Calu3 (cell line): ENCODE results near the gene CHRNB1. TPM values are rescaled to one million over a fixed set of nuclear protein-coding genes. Genes with fewer than 3 reads are reported as not detected.

Source experiments
- BruUV-seq: library from RNA; stranded (reverse); fragments of 400-500 nt; replicated peaks from 2 replicates; lab custom pipeline; 2021; lab: Mats Ljungman, UMichigan
- CTCF ChIA-PET: fragments of 300-600 bp; sonication (Branson Sonifier 250); formaldehyde crosslinking; loops from one replicate; lab custom pipeline; 2022; ENCODE audit warnings: antibody characterized with exemption; lab: Charles Lee
- DNase-seq: peaks from one replicate; pipeline ENCODE4 v3.0.0; 2022
- H3K27ac Mint-ChIP-seq: one replicate; pipeline ENCODE4 v1.8.0; 2022; ENCODE audit warnings: mixed read lengths; ENCODE audit not compliant: unreplicated experiment
- H3K27me3 Mint-ChIP-seq: one replicate; pipeline ENCODE4 v1.8.0; 2022; ENCODE audit warnings: mixed read lengths; ENCODE audit not compliant: unreplicated experiment
- H3K36me3 Mint-ChIP-seq: one replicate; pipeline ENCODE4 v1.8.0; 2022; ENCODE audit warnings: mild to moderate bottlenecking, moderate library complexity, mixed read lengths; ENCODE audit not compliant: insufficient read depth, unreplicated experiment
- H3K4me1 Mint-ChIP-seq: one replicate; pipeline ENCODE4 v1.8.0; 2022; ENCODE audit warnings: mild to moderate bottlenecking, low read depth, mixed read lengths; ENCODE audit not compliant: unreplicated experiment
- H3K4me3 Mint-ChIP-seq: one replicate; pipeline ENCODE4 v1.8.0; 2022; ENCODE audit warnings: mild to moderate bottlenecking, low read depth, moderate library complexity, mixed read lengths; ENCODE audit not compliant: unreplicated experiment
- H3K9me3 Mint-ChIP-seq: one replicate; pipeline ENCODE4 v1.8.0; 2022; ENCODE audit warnings: low read depth, mixed read lengths; ENCODE audit not compliant: unreplicated experiment
- intact Hi-C: fragments of 100-400 bp; cut with micrococcal nuclease; formaldehyde crosslinking; loops from one replicate; pipeline ENCODE4 v1.10.0; 2022; ENCODE audit not compliant: unreplicated experiment
- total RNA-seq: library from RNA; stranded (reverse); gene quantifications from 2 replicates; pipeline ENCODE4 v1.2.3, GENCODE V29; 2022
- TF ChIP-seq, protein P1 (sequence below): fragments of 200-600 bp; IDR thresholded peaks from one replicate; pipeline ENCODE4 v1.8.0; 2022; ENCODE audit warnings: antibody characterized with exemption; ENCODE audit not compliant: unreplicated experiment

Gene CHRNB1
- total RNA-seq, 1 experiment from 2014 or later: 2.4 TPM

DNA sequence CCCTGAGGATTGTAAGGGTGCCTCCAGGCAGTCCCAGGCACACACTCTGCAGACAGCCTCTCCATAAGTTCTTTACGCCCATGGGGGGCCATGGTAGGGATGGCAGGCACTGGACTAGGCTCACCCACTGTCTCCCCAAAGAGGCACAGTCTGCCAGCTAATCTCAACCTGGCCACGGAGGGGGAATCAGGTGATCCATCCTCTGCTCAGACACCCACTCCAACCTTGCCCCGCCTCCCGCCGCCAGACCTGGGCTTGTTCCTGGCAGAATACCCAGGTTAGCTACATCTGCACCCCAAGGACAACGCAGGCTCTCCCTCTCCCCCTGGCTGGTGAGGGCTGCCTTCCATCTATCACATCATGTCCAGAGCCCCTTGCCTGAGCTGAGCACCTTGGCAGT lies 36.0 kb upstream of the CHRNB1 start:
- Mint-ChIP-seq H3K36me3 (peaks cover 30% of the 10 kb centered on the region), H3K4me3 (no peak overlapping the region), H3K4me1 (peaks cover 9% of the 10 kb centered on the region), H3K27me3 (peaks cover 17% of the 10 kb centered on the region), H3K9me3 (no peaks in the 10 kb centered on the region), H3K27ac (no peak overlapping the region)
- CTCF ChIA-PET: no interaction called here
- TF ChIP-seq, protein P1, sequence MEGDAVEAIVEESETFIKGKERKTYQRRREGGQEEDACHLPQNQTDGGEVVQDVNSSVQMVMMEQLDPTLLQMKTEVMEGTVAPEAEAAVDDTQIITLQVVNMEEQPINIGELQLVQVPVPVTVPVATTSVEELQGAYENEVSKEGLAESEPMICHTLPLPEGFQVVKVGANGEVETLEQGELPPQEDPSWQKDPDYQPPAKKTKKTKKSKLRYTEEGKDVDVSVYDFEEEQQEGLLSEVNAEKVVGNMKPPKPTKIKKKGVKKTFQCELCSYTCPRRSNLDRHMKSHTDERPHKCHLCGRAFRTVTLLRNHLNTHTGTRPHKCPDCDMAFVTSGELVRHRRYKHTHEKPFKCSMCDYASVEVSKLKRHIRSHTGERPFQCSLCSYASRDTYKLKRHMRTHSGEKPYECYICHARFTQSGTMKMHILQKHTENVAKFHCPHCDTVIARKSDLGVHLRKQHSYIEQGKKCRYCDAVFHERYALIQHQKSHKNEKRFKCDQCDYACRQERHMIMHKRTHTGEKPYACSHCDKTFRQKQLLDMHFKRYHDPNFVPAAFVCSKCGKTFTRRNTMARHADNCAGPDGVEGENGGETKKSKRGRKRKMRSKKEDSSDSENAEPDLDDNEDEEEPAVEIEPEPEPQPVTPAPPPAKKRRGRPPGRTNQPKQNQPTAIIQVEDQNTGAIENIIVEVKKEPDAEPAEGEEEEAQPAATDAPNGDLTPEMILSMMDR: no peak
- no peak for DNase-seq
- intact Hi-C loops: no loop called here
- no TSS peak for BruUV-seq

DNA sequence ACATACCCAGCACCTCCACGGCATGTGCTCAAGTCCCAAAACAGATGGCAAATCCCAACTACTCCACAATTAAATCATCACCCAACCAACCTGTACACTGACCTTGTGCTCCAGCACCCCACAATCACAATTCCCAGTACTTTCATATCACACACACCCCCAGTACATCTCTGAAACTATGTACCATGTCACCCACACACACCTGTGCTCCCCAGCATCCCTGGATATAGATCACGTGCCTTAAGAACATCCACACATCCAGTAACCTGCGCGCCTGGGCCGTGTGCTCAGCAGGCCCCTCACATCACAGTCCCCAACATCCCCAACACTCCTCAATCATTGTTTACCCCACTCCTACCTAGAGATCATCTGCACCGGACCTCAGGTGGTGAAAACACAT lies 35.1 kb upstream of the CHRNB1 start:
- intact Hi-C loops: no loop called here
- Mint-ChIP-seq H3K36me3 (peaks cover 21% of the 10 kb centered on the region), H3K4me3 (no peak overlapping the region), H3K9me3 (no peaks in the 10 kb centered on the region), H3K27me3 (peaks cover 17% of the 10 kb centered on the region), H3K27ac (no peak overlapping the region), H3K4me1 (peaks cover 9% of the 10 kb centered on the region)
- no peak for DNase-seq
- CTCF ChIA-PET: no interaction called here
- TF ChIP-seq, protein P1: no peak
- no TSS peak for BruUV-seq

DNA sequence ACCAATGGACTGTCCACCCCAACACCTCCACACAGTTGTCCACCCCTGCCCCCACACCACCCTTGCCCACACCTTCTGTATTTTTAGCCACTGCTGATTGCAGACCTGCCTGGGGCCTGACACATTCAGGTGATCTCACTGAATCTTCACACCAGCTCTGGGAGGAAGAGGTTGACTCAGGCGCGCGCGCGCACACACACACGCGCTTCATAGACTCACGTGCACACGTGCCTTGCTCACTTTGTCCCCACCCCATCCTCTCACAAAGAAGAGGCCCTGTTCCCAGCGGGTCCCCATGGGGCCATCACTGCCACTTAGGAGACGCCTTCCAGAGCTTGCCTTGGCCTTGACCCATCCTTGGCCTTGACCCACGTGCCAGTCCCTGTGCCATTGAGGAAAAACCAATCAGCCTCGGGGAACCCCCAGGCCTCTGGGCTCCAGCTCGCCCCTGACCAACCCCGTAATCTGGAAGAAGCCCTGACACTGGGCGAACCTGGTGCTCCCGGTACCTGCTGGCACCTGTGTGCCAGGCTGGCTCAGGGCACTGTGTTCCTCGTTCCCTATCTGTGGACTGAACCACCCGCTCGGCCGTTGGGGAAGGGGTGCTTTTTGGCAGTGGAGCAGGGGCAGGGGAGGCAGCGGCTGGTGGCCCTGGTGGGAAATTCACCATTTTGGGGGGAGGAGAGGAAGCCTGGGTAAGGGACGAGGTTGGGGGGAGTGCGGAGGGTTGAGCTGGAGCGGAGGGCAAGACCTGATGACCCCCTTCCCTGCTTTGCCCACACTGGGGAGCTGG lies 34.0 kb upstream of the CHRNB1 start:
- intact Hi-C loops: no loop called here
- Mint-ChIP-seq H3K27ac (no peak overlapping the region), H3K27me3 (peaks cover 7% of the 10 kb centered on the region), H3K4me3 (no peak overlapping the region), H3K36me3 (peaks cover 10% of the 10 kb centered on the region), H3K4me1 (peaks cover 5% of the 10 kb centered on the region), H3K9me3 (no peaks in the 10 kb centered on the region)
- DNase-seq: no peak
- TF ChIP-seq, protein P1: no peak
- no TSS peak for BruUV-seq
- CTCF ChIA-PET: no interaction called here

DNA sequence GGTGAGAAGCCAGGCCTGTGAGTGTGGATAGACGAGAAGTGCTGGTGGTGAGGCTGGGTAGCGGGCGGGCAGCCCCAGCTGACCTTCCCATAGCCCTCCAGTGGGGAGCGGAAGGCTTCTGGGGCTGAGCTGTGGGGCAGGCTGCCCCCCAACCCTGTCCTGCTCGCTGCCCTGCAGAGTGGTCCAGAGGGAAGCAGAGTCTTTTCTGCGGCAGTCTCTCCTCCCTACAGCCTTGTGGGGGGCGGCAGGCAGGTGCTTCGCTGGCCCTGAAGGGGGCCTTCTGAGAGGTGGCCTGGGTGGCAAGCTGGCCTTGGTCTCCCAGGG lies 33.5 kb upstream of the CHRNB1 start:
- no TSS peak for BruUV-seq
- Mint-ChIP-seq H3K36me3 (peaks cover 9% of the 10 kb centered on the region), H3K9me3 (no peaks in the 10 kb centered on the region), H3K4me3 (no peak overlapping the region), H3K27me3 (peaks cover 2% of the 10 kb centered on the region), H3K4me1 (no peaks in the 10 kb centered on the region), H3K27ac (no peak overlapping the region)
- TF ChIP-seq, protein P1: no peak
- intact Hi-C loops: no loop called here
- CTCF ChIA-PET: no interaction called here
- DNase-seq: no peak
